ENCODE results near the gene PPP1R7. TPM values are rescaled to one million over a fixed set of nuclear protein-coding genes. Genes with fewer than 3 reads are reported as not detected.

Gene PPP1R7
- total RNA-seq, 2 experiments from 2014 or later: 36.4 to 38.2 TPM

- Histone ChIP-seq H3K36me3 (ENCODE audit: insufficient read depth, low read length) (peaks cover 64% of the 10 kb centered on the region), H3K4me3 (ENCODE audit: low read length) (no peak overlapping the region), H3K27me3 (ENCODE audit: control insufficient read depth in 1 of 2, insufficient read depth in 2 of 2, low read length in 2 of 2) (no peaks in the 10 kb centered on the region), H3K27ac (ENCODE audit: low read depth in 1 of 2, low read length in 2 of 2) (no peak overlapping the region), H3K9me3 (ENCODE audit: control insufficient read depth in 1 of 2, insufficient read depth in 1 of 2, low read length in 2 of 2) (no peaks in the 10 kb centered on the region), H3K4me1 (ENCODE audit: insufficient read depth, low read length) (peaks cover 7% of the 10 kb centered on the region)
- H3K27ac Mint-ChIP-seq: no peak overlapping the region
- ATAC-seq (ENCODE audit: poor library complexity) (no peak), DNase-seq (no peak)
- no peak overlapping the region for H3K4me3 Mint-ChIP-seq
- peaks cover 69% of the 10 kb centered on the region for H3K36me3 Mint-ChIP-seq (ENCODE audit: low read depth)
- H3K4me1 Mint-ChIP-seq (ENCODE audit: low read depth): peaks cover 16% of the 10 kb centered on the region
- POLR2A ChIA-PET: no interaction called here
- CTCF ChIA-PET: no interaction called here
- TF ChIP-seq, protein P1, sequence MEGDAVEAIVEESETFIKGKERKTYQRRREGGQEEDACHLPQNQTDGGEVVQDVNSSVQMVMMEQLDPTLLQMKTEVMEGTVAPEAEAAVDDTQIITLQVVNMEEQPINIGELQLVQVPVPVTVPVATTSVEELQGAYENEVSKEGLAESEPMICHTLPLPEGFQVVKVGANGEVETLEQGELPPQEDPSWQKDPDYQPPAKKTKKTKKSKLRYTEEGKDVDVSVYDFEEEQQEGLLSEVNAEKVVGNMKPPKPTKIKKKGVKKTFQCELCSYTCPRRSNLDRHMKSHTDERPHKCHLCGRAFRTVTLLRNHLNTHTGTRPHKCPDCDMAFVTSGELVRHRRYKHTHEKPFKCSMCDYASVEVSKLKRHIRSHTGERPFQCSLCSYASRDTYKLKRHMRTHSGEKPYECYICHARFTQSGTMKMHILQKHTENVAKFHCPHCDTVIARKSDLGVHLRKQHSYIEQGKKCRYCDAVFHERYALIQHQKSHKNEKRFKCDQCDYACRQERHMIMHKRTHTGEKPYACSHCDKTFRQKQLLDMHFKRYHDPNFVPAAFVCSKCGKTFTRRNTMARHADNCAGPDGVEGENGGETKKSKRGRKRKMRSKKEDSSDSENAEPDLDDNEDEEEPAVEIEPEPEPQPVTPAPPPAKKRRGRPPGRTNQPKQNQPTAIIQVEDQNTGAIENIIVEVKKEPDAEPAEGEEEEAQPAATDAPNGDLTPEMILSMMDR (IDR thresholded peaks at IDR 0.05): no peak
- H3K9me3 Mint-ChIP-seq: no peaks in the 10 kb centered on the region
- H3K27me3 Mint-ChIP-seq: no peaks in the 10 kb centered on the region
- intact Hi-C loops (cut with DNase I, micrococcal nuclease): loop anchor here (10.0 kb wide), 3 partner anchors 143 to 577 kb away; partner anchors contain the start of gene D2HGDH (in 1 of the 2)
Observed at GRCh38 chr2:241157841-241158545, 7.7 kb downstream of the PPP1R7 start.

DNA sequence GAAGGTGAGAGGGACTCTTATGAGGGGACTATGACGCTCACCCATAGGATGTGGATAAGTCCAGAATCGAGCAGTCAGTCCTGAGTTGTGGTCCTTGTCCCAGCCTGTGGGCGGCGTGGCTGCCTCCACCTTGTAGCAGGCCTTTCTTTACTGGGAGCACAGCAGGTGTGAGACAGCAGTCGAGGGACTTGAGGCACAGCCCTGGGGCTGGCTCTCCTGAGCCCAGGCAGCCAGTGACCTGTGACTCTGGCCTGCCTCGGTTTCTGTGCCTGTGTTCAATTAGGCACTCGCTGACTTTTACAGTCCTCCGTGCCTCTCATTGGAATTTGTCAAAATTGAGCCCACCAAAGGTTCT lies 8.3 kb downstream of the PPP1R7 start:
- peaks cover 69% of the 10 kb centered on the region for H3K36me3 Mint-ChIP-seq (ENCODE audit: low read depth)
- no peaks in the 10 kb centered on the region for H3K27me3 Mint-ChIP-seq
- Histone ChIP-seq H3K4me1 (ENCODE audit: insufficient read depth, low read length) (peaks cover 7% of the 10 kb centered on the region), H3K27me3 (ENCODE audit: control insufficient read depth in 1 of 2, insufficient read depth in 2 of 2, low read length in 2 of 2) (no peaks in the 10 kb centered on the region), H3K9me3 (ENCODE audit: control insufficient read depth in 1 of 2, insufficient read depth in 1 of 2, low read length in 2 of 2) (no peaks in the 10 kb centered on the region), H3K27ac (ENCODE audit: low read depth in 1 of 2, low read length in 2 of 2) (no peak overlapping the region), H3K36me3 (ENCODE audit: insufficient read depth, low read length) (peaks cover 65% of the 10 kb centered on the region), H3K4me3 (ENCODE audit: low read length) (no peak overlapping the region)
- intact Hi-C loops (cut with DNase I, micrococcal nuclease): loop anchor here (10.0 kb wide), 3 partner anchors 144 to 576 kb away; partner anchors contain the start of gene D2HGDH (in 1 of the 2)
- no peak overlapping the region for H3K4me3 Mint-ChIP-seq
- no peaks in the 10 kb centered on the region for H3K9me3 Mint-ChIP-seq
- H3K4me1 Mint-ChIP-seq (ENCODE audit: low read depth): peaks cover 10% of the 10 kb centered on the region
- DNase-seq (no peak), ATAC-seq (ENCODE audit: poor library complexity) (no peak)
- POLR2A ChIA-PET: no interaction called here
- CTCF ChIA-PET: no interaction called here
- H3K27ac Mint-ChIP-seq: no peak overlapping the region
- TF ChIP-seq, protein P1 (IDR thresholded peaks at IDR 0.05): no peak

- H3K4me1 ChIP-seq (ENCODE audit: insufficient read depth, low read length): peaks cover 7% of the 10 kb centered on the region
- peaks cover 74% of the 10 kb centered on the region for H3K36me3 Mint-ChIP-seq (ENCODE audit: low read depth)
- peaks cover 9% of the 10 kb centered on the region for H3K4me1 Mint-ChIP-seq (ENCODE audit: low read depth)
- ATAC-seq (ENCODE audit: poor library complexity) (no peak), DNase-seq (no peak)
- H3K36me3 ChIP-seq (ENCODE audit: insufficient read depth, low read length): peaks cover 68% of the 10 kb centered on the region
- no peak overlapping the region for H3K4me3 Mint-ChIP-seq
- H3K27me3 Mint-ChIP-seq: no peaks in the 10 kb centered on the region
- H3K4me3 ChIP-seq (ENCODE audit: low read length): no peak overlapping the region
- H3K9me3 Mint-ChIP-seq: no peaks in the 10 kb centered on the region
- TF ChIP-seq, protein P1 (IDR thresholded peaks at IDR 0.05): no peak
- intact Hi-C loops (cut with DNase I, micrococcal nuclease): loop anchor here (10.0 kb wide), 3 partner anchors 144 to 576 kb away; partner anchors contain the start of gene D2HGDH (in 1 of the 2)
- H3K27ac Mint-ChIP-seq: no peak overlapping the region
- H3K27me3 ChIP-seq (ENCODE audit: control insufficient read depth in 1 of 2, insufficient read depth in 2 of 2, low read length in 2 of 2): no peaks in the 10 kb centered on the region
- ChIA-PET POLR2A (no interaction called here), CTCF (no interaction called here)
- H3K9me3 ChIP-seq (ENCODE audit: control insufficient read depth in 1 of 2, insufficient read depth in 1 of 2, low read length in 2 of 2): no peaks in the 10 kb centered on the region
- H3K27ac ChIP-seq (ENCODE audit: low read depth in 1 of 2, low read length in 2 of 2): no peak overlapping the region
Observed at GRCh38 chr2:241159116-241159515, 8.8 kb downstream of the PPP1R7 start.

Measured in CD4-positive, alpha-beta T cell (primary cell).